ENCODE measurements around the gene CFAP46.
"Not testable (repeated sequence)": the region's sequence is repeated elsewhere in the genome, so short reads cannot be mapped to it uniquely, and the experiment has no call there.

The CFAP46 gene

DNA sequence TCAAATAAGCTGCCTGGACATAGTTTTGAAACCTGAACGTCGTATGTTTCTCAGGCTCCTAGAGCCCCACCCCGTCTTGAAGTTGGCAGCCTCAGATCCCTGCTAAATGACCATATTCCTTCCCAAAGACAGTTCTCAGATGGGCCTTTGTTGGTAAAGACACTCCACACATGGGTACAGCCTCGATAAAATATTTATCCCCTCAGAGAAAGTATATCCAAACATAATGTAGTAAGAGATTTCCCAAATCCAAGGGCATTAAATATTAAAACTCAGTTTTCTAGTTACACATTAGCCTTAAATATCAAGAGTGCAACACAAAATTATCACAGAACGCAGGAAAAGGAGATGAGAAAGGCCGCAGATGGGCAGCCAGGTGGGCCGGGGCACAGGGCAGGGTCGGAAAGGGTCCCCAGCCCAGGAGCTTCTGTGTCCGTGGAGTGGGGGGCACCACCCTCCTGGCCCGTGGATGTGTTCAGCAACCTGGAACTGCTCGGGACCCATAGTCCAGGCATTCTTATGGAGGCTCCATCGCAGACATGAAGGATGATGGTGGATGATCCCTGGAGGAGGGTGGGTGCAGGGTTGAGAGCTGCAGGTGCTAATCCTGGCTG lies 1.5 kb upstream of the CFAP46 start:
- no peak for ATAC-seq
- no peak for DNase-seq

DNA sequence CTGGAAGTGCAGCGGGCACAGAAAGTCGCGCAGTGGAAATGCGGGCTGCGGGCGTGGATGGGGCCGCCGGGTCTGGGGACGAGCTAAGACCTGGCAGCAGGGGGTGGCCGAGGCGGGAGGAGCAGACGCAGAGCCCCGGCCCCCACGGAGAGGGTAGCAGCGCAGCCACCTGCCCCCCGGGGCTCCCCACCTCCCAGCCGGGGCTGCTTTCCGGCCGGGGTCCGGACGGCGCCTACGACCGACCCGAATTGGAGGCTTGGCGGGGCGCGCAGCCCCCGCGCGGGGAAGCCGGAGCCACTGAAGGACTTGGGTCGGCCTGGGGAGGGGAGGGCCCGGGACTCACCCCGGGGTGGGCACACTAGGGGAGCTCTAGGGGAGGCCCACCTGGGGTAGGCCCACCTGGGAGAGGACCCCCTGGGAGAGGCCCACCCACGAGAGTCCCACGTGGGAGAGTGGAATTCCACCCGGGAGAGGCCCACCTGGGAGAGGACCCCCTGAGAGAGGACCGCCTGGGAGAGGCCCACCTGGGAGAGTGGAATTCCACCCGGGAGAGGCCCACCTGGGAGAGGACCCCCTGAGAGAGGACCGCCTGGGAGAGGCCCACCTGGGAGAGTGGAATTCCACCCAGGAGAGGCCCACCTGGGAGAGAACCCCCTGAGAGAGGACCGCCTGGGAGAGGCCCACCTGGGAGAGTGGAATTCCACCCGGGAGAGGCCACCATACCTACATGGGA lies 854 bp upstream of the CFAP46 start:
- ATAC-seq (no peak), DNase-seq (no peak)

DNA sequence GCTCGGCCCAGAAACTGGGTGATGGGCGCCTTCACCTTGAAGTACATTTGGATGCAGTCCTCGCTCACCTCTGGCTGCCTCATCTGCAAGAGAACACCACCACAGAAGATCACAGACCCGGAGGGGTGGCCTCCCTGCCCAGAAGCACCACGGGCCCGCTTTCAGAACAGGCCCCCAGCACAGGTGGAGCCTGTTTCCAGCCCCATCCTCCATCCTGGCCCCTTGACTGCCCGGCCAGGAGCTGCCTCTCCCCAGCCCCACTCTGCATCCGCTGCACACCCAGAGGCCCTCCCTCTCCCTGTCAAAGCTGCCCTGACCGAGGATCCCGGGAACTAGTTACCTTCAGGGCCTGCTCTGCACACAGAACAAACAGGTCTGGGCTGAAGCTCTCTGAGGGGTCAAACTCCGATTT lies 724 bp downstream of the CFAP46 start:
- DNase-seq: no peak
- ATAC-seq: no peak

DNA sequence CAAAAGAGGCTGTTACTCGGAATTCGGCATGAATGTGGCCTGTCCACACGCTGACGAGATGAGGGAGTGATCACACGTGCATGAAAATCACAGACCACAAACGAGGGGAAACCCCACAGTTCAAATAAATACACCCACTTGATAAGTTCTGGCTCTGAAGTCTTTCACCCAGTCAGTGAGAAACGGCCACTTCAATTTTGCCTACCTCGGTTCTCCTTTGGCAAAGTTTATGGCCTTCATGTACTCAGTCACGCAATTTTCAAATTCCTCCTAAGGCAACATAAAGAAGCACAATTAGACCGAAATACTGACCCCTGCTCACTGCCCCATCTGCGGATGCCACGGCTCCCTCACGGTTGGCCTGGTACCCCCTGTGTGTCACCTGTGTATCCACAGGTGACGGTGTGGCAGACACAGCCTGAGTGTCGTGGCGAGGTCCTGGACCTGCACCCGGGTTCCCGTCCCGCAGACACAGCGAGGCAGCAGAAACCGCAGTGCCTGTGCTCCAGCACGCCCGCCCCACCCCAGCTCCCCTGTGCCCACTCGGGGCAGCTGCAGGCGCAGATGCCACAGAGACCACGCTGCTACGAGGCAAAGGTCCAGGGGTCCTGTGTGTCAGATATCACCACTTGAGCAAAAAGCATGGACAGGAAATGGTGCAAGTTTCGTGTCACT lies 1.4 kb downstream of the CFAP46 start:
- DNase-seq: no peak
- ATAC-seq: no peak

DNA sequence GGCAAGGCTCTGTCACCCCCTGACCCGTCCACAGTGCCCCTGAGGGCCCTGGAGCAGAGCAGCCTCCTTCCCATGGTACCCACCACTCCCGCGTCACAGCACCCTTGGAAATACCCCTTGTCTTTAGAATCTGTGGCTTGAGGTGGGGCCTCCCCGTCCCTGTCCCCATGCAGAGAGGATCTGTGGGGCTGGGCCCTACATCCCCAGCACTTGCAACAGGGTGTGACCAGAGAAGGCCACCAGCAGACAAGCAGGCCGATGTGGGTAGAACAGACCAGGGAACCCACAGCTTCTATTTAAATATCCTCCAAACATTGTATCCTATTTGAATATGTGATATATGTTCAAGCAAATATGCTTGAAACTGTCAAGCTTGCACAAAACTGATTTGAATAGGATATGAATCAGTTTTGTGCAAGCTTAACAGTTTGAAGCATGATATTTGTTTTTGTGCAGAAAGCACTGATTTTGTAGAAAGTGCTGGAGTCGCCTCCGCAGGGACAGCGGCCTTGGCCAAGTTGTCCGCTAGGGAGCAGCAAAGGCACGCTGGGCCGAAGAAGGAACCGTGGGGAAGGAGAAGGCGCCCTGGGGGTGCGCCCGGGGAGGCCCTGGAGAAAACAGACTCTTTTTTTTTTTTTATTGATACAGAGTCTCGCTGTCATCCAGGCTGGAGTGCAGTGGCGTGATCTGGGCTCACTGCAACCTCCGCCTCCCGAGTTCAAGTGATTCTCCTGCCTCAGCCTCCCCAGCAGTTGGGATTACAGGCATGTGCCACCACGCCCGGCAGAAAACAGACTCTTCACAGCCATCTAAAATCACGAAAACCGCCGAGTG lies 2.2 kb downstream of the CFAP46 start:
- DNase-seq (peak; percentile 67), ATAC-seq (peak; percentile 51)

DNA sequence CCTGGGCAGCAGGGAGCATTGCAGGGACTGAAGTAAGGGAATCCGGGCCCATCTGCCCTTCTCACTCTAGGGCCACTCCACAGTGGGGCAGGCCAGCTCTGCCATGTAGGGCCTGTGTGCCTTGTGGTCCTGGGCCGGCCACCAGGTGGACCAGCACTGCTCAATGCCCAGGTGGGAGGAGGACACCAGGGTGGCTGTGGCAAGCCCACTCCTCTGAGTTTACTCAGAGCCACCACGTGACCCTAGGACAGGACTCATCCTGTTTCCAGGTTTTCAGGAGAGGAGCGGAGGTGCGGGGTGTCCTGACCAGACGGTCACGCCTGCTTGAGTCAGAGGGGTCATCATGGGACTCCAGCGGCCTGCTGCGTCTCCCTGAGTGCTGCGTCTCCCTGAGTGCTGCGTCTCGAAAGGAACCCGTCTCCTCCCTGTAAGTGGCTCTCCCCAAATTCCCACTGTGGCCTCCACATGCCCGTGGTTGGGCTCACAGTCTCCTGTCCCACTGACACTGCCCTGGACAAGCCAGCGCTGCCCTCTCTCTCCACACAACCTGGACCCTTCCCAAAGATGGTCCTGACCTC lies 2.9 kb downstream of the CFAP46 start:
- no peak for DNase-seq
- no peak for ATAC-seq

DNA sequence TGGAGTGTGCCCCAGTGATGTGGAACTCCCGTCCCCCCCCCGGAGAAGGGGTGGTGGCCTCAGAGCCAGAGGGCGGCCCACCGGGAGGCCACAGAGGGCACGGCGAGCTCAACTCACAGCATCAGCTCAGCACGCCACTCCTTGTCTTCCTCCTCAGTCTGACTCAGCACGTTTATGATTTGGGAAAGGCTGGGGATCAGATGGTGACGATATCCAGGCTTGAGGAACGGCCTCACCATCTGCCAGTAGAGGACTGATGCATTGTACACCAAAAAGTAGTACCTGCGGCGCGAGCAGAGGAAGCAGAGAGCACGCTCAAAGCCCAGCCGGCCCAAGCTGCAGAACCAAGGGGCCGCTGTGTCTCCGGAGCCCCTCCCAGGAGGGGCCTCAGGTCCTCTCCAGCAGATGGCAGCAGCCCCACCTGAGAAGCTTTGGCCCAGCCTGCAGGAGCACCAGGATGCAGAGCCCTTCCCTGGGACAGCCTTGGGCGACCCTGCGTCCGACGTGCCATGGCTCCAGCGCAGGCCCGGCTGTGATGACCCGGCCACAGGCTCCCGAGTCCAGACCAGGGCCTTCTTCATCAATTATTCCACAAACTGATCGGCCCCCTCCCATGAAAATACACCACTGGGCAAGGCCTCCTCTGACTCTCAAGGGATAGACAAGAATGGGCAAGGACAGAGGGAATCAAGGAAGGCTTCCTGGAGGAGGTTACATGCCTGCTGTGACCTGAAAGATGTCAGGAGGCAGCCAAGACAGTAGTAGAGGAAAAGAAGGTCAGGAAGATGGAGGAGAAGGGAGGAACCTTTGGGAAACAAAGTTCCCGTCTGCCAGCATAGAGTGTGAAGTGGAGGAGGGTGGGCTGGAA lies 3.7 kb downstream of the CFAP46 start:
- ATAC-seq (peak; percentile 48), DNase-seq (peak; percentile 41)

DNA sequence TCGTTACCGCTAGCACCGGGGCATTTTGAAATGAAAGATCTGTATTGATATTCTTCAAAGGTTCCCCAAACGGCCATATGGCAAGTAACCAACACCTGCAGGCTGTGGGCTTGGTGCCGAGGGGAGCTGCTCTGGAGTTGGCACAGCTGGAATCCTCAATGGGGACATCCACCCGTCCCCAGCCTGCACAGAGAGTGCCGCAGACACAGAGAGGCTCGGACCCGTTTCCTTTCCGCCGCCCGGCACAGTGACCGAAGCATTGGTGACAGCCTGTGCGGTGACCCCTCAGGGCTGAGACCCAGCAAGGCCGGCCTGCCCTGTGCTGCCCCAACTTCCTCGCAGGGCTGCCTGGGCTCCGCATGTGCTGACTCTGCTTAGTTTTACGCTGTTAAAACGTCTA lies 4.5 kb downstream of the CFAP46 start:
- no peak for ATAC-seq
- DNase-seq: no peak

DNA sequence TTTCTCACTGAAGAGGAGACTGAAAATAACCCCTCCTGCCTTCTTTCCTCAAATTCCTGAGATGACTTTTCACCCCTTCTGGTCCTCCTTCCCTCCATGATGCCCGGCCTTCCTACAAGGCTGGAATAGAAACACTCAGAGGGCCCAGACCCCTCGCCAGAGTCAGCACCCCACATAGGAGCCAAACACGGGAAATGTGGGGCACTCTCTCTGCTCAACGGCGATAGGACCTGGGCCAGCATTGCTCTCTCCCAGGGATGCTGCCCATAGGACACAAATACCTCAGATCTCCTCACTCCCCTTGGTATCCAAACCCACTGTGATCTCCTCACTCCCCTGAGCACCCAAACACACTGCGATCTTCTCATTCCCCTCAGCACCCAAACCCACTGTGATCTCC lies 7.4 kb downstream of the CFAP46 start:
- no peak for DNase-seq
- no peak for ATAC-seq

DNA sequence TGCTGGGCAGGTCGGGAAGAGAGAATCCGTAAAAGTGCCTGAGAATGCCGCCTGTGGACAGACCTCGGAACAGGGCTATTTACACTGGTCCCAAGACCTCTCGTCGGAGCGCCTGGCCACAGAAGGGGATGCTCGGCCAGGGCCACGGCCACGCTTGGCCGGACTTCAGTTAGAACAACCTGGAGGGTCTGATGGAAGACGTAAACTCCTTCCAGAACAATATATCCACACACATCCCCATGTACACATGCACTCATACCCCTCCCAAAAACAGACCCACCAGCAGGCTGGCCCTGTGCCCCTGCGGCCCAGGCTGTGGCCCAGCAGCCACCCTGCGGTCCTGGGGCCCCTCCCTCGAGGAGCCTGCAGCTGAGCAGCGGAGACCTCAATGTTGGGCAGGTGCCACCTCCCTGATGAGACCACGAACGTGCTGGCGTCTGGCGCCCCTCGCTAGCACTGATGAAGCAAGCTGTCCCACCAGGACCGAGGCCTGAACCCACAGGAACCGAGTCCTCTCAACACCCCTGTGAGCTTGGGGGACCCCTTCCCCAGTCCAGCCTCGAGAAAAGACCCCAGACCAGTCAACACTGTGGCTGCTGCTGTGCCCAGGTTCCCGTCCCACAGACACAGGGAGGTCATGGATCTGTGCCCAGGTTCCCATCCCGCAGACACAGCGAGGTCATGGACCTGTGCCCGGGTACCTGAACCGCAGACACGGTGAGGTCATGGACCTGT lies 8.9 kb downstream of the CFAP46 start:
- DNase-seq (no peak), ATAC-seq (no peak)

DNA sequence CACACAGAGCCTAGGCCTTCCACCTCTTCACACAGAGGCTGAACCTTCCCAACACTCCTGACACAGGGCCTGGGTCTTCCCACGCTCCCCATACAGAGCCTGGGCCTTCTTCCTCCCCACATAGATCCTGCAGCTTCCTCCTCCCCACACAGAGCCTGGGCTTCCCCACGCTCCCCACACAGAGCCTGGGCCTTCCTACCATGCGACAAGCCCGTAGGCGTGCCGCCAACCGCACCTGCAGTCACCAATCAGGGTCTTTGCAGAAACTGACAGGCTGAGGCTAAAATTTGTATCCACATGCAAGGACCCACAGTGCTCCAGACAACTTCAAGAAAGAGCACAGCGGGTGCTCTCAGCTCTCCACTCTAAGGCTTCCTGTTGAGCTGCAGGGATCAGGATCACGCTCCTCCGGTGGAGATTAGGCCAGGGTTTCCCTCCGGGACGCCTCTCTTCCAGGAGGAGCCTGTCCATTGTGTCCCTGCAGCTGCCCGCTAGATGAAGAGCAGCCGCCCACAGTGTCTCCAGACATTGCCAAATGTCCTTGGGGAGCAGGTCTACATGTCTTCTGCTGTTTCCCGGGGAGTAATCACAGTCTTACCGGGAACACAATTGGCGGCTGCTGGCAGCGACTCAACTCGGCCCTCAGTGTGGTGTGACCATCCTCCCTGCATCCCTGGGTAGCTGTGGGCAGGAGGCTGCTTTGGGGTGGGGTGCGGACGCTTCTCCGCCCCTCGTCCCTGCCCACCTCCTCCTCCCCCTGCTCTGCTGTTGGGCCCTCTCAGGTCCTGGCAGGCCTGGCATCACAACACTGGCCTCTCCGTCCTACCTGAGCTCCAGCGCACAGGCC lies 9.7 kb downstream of the CFAP46 start:
- DNase-seq: no peak
- ATAC-seq: no peak

DNA sequence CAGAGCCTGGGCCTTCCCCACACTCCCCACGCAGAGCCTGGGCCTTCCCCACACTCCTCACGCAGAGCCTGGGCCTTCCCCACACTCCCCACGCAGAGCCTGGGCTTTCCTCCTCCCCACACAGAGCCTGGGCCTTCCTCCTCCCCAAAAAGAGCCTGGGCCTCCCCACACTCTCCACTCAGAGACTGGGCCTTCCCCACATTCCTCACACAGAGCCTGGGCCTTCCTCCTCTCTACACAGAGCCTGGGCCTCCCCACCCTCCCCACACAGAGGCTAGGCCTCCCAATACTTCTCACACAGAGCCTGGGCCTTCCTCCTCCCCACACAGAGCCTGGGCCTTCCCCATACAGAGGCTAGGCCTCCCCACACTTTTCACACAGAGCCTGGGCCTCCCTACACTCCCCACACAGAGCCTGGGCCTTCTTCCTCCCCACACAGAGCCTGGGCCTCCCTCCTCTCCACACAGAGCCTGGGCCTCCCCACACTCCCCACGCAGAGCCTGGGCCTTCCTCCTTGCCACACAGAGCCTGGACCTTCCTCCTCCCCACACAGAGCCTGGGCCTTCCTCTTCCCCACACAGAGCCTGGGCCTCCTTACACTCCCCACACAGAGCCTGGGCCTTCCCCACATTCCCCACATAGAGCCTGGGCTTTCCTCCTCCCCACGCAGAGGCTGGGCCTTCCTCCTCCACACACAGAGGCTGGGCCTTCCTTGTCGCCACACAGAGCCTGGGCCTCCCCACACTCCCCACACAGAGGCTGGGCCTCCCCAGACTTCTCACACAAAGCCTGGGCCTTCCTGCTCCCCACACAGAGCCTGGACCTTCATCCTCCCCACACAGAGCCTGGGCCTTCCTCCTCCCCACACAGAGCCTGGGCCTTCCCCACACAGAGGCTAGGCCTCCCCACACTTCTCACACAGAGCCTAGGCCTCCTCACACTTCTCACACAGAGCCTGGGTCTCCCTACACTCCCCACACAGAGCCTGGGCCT lies 10.8 kb downstream of the CFAP46 start:
- DNase-seq (peak; percentile 36), ATAC-seq (peak; percentile 70)

DNA sequence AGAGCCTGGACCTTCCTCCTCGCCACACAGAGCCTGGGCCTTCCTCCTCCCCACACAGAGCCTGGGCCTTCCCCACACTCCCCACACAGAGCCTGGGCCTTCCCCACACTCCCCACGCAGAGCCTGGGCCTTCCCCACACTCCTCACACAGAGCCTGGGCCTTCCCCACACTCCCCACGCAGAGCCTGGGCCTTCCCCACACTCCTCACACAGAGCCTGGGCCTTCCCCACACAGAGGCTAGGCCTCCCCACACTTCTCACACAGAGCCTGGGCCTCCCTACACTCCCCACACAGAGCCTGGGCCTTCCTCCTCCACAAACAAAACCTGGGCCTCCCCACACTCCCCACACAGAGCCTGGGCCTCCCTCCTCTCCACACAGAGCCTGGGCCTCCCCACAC lies 11.7 kb downstream of the CFAP46 start:
- not testable (repeated sequence) for ATAC-seq
- DNase-seq: peak; percentile 20

DNA sequence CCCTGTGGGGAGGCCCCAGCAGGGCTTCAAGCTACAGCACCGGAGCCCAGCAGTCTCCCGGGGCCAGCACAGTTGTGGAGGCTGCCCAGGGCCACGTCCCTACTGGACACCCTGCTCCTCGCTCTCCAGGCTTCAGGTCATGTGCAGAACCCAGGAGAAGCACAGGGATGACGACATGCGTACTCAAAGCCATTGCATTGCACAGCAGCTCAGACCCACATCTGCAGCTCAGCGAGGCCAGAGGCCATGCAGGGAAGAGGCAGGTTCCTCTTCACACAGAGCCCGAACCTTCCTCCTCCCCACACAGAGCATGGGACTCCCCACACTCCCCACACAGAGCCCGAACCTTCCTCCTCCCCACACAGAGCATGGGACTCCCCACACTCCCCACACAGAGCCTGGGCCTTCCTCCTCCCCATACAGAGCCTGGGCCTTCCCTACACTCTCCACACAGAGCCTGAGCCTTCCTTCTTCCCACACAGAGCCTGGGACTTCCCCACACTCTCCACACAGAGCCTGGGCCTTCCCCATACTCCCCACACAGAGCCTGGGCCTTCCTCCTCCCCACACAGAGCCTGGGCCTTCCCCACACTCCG lies 12.3 kb downstream of the CFAP46 start:
- ATAC-seq (peak; percentile 34), DNase-seq (peak; percentile 21)

DNA sequence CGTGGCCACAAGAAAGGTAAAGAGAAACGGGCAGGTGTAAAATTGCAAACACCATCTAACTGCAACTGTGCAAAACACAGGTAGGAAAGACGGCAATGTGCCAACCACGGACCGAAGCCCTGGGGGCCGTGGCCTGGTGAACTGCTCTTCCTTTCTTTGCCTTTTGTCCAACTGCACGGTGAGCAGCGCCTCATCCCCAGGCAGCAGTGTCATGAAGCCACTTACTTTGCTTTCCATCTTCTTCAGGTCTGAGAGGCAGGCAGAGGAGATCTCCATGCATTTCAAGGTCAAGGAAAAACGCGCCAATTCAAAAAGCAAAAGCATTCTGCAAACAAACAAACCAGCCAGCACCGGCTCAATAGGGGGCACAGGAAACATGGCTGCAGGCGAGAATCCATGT lies 12.9 kb downstream of the CFAP46 start:
- DNase-seq: no peak
- ATAC-seq: no peak

DNA sequence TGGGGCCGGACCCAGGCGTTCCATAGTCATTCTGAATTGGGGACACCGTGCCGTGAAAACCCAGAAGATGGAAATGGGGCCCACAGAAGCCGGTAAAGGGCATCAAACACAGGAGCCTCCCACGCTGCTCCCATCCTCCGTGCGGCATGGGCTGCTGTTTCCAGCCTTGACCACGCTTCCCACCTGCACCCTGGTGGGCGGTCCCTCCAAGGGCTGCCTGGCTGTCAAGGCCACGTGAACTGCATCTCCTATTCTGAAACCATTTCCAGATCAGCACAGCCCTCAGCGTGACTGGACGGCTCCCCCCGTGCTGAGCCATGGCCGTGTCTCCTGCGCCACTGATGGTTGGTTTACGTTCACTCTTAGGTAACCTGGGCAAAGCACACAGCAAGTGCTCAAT lies 14.1 kb downstream of the CFAP46 start:
- ATAC-seq (no peak), DNase-seq (no peak)

DNA sequence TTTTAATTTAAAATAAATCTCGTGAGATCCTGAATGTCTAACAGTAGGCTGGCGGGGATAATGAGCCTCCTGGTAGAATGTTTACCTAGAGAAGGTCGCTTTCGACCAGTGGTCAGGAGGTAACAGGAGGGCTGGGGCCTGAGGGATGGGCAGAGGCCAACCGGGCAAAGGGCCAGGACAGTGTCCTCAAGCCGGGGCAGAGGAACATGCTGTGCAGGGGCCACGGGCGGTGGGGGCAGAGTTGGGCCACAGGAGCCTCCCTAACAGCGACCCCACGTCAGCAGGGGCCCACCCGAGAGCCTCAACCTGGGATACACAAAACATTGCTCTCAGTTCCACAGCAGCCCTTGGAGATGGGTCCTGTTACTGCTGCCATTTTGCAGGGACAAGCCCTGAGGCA lies 14.5 kb downstream of the CFAP46 start:
- ATAC-seq (no peak), DNase-seq (no peak)
